ENCODE measurements around the gene FAM118A. TPM values are rescaled to one million over a fixed set of nuclear protein-coding genes. Genes with fewer than 3 reads are reported as not detected.

The FAM118A gene
- total RNA-seq, 2 donors from 2014 or later = 36.1 to 75.3 TPM

- intact Hi-C loops (cut with DNase I) = no loop called here
- no peaks in the 10 kb centered on the region for H3K27me3 ChIP-seq
- no peak overlapping the region for H3K9ac ChIP-seq (ENCODE audit: low read depth in 2 of 2, low read length in 2 of 2)
- H3K36me3 ChIP-seq = no peaks in the 10 kb centered on the region
- H3K27ac ChIP-seq = no peak overlapping the region
- TF ChIP-seq CTCF (IDR thresholded peaks at IDR 0.05) = no peak
- no peaks in the 10 kb centered on the region for H3K4me1 ChIP-seq
- DNase-seq = no peak
- no peak overlapping the region for H3K4me3 ChIP-seq
- H3K9me3 ChIP-seq = no peaks in the 10 kb centered on the region
Observed at GRCh38 chr22:45331486-45331885, 21.8 kb downstream of the FAM118A start.

GRCh38 chr22:45332001-45332400, 22.3 kb downstream of the FAM118A start:
- Histone ChIP-seq H3K27ac (no peak overlapping the region), H3K36me3 (no peaks in the 10 kb centered on the region), H3K4me1 (no peaks in the 10 kb centered on the region), H3K9ac (ENCODE audit: low read depth in 2 of 2, low read length in 2 of 2) (no peak overlapping the region), H3K9me3 (no peaks in the 10 kb centered on the region), H3K27me3 (no peaks in the 10 kb centered on the region), H3K4me3 (no peak overlapping the region)
- TF ChIP-seq CTCF (IDR thresholded peaks at IDR 0.05) = no peak
- intact Hi-C loops (cut with DNase I) = no loop called here
- no peak for DNase-seq

- intact Hi-C loops (cut with DNase I) = no loop called here
- no peak overlapping the region for H3K4me3 ChIP-seq
- H3K27ac ChIP-seq = no peak overlapping the region
- H3K9ac ChIP-seq (ENCODE audit: low read depth in 2 of 2, low read length in 2 of 2) = no peak overlapping the region
- TF ChIP-seq CTCF (IDR thresholded peaks at IDR 0.05) = no peak
- H3K36me3 ChIP-seq = no peaks in the 10 kb centered on the region
- no peaks in the 10 kb centered on the region for H3K27me3 ChIP-seq
- H3K9me3 ChIP-seq = no peaks in the 10 kb centered on the region
- no peak for DNase-seq
- no peaks in the 10 kb centered on the region for H3K4me1 ChIP-seq
Observed at GRCh38 chr22:45334068-45334467, 24.3 kb downstream of the FAM118A start.

GRCh38 chr22:45334528-45334927, 24.8 kb downstream of the FAM118A start:
- intact Hi-C loops (cut with DNase I) = no loop called here

GRCh38 chr22:45335021-45335818, 25.5 kb downstream of the FAM118A start:
- Histone ChIP-seq H3K9ac (ENCODE audit: low read depth in 2 of 2, low read length in 2 of 2) (no peak overlapping the region), H3K36me3 (peaks cover 2% of the 10 kb centered on the region), H3K27ac (no peak overlapping the region), H3K4me3 (no peak overlapping the region), H3K9me3 (no peaks in the 10 kb centered on the region), H3K4me1 (no peaks in the 10 kb centered on the region), H3K27me3 (no peaks in the 10 kb centered on the region)
- no peak for DNase-seq
- TF ChIP-seq CTCF (IDR thresholded peaks at IDR 0.05) = no peak
- intact Hi-C loops (cut with DNase I) = no loop called here

More at GRCh38 chr22:45334528-45334927, 24.8 kb downstream of the FAM118A start:
- Histone ChIP-seq H3K4me3 (no peak overlapping the region), H3K27me3 (no peaks in the 10 kb centered on the region), H3K9ac (ENCODE audit: low read depth in 2 of 2, low read length in 2 of 2) (no peak overlapping the region), H3K27ac (no peak overlapping the region), H3K4me1 (no peaks in the 10 kb centered on the region), H3K9me3 (no peaks in the 10 kb centered on the region), H3K36me3 (no peaks in the 10 kb centered on the region)
- TF ChIP-seq CTCF (IDR thresholded peaks at IDR 0.05) = no peak
- no peak for DNase-seq

Data from colonic mucosa (tissue), 4 donors.